Measurements from ENCODE around the gene TSKU. TPM values are rescaled to one million over a fixed set of nuclear protein-coding genes. Genes with fewer than 3 reads are reported as not detected.
"Not testable (repeated sequence)": the region's sequence is repeated elsewhere in the genome, so short reads cannot be mapped to it uniquely, and the experiment has no call there.

The TSKU gene, protein sequence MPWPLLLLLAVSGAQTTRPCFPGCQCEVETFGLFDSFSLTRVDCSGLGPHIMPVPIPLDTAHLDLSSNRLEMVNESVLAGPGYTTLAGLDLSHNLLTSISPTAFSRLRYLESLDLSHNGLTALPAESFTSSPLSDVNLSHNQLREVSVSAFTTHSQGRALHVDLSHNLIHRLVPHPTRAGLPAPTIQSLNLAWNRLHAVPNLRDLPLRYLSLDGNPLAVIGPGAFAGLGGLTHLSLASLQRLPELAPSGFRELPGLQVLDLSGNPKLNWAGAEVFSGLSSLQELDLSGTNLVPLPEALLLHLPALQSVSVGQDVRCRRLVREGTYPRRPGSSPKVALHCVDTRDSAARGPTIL
- 15.3 and 22.9 TPM in 2 replicates for total RNA-seq (2014; rRNA removed; shearing (Covaris generic))

DNA sequence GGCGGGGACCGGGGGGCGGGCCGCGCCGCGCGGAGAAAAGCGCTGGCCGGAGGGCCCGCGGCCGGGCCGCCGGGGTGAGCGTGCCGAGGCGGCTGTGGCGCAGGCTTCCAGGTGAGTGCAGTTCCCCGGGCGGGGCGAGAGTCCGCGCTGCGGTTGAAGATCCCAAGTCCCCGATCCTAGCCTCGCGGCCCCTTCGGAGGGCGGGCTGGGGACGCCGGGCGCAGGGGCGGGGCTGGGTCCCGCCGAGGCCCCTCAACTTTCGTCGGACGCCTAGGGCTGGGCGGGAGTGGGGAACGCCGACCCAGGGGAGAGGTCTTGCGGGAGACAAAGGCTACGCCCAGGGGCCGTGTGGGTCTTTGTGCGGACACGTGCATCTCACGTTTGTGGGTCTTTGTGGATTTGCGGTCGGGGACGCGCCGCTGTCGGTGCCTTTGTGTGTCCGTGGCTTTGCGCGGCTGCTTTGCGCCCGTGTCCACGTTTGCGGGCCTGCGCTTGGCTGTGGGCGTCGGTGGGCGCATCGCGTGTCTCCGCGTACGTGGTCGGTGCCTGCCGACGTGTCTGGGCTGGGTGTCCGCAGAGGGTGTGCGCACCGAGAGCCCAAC is at the start of gene TSKU:
TSS of gene TSKU (plus strand) at position 63 of the 602 bp plus-strand sequence. CDS start 12,261 bp downstream, outside the sequence.
- in situ Hi-C loops (cut with HindIII; ENCODE audit: low sequenced_read_pairs) = no loop called here
- DNase-seq (ENCODE audit: low spot score) = no peak

DNA sequence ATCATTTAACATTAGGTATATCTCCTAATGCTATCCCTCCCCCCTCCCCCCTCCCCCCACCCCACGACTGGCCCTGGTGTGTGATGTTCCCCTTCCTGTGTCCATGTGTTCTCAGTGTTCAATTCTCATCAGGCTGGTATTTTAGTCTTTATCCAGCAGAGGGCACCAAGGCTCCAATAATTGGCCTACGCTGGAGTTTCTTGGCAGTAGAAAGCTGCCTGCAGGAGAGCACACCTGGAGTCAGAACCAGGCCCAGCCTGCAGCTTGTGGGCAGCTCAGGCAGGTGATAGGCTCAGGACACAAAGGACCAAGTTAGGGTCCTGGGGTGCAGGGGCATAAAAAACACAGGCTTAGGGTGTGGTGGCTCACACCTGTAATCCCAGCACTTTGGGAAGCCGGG is 49.2 kb upstream of the TSKU start:
- in situ Hi-C loops (cut with HindIII; ENCODE audit: low sequenced_read_pairs) = not testable (repeated sequence)
- peak; percentile 94 for DNase-seq (ENCODE audit: low spot score)

DNA sequence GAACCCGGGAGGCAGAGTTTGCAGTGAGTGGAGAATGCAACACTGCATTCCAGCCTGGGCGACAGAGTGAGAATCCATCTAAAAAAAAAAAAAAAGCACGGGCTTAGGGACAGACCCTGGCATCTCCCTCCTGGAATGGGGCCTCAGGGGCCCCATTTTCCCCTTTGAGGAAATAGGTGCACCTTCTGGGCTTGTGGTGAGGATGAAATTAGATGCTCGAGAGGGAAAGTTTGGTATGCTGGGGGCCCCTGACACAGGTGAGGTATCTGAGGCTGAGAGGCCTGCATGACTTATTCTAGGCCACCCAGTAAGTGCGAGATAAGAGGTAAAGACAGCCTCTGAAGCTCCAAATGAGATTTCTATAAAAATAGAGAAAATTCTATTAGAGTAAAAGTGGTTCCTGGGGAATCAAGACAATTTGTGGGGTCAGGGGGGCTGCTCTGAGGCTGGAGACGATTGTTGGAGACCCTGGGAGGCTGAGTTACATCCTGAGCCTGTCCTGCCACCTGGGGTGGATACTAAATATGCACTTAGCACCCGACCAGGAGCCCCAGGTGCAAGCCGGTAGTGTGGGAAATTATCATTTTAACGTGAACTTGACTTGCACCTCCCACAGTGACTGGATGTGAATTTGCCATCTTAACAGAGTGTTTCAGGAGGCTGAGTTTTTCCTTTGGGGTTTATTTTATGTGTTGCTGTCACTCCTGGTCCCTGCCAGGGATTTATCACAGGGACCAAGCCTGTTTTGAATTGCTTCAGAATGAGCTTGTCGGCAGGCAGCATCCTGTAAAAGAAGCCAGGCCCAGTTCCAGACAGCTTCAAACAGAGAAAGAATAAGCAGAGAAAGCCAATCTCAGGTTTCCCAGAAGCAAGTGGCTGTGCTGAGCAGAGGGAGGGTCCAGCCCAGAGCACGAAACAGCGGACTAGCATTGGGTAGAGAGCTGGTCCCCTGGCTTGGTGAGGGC is 48.4 kb upstream of the TSKU start:
- peak; percentile 56 for DNase-seq (ENCODE audit: low spot score)
- in situ Hi-C loops (cut with HindIII; ENCODE audit: low sequenced_read_pairs) = no loop called here

DNA sequence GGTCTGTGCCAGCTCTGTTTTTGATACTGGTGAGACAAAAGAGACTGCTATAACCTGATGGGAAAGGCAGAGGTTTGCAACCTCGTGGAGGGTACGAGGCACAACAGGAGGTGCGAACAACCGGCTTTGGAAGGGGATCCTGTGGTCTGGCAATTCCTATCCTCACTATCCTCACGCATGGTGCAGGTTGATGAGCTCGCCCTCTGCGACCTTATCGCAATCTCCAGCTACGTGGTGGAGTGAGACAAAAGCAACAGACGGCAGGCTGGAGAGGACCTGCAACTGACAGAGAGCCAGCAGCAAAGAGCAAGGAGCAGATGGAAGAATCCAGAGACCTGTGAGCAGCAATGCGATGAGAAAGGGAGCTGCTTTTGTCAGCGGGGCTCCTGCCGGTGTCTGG is 47.3 kb upstream of the TSKU start:
- DNase-seq (ENCODE audit: low spot score) = peak; percentile 88
- in situ Hi-C loops (cut with HindIII; ENCODE audit: low sequenced_read_pairs) = no loop called here

DNA sequence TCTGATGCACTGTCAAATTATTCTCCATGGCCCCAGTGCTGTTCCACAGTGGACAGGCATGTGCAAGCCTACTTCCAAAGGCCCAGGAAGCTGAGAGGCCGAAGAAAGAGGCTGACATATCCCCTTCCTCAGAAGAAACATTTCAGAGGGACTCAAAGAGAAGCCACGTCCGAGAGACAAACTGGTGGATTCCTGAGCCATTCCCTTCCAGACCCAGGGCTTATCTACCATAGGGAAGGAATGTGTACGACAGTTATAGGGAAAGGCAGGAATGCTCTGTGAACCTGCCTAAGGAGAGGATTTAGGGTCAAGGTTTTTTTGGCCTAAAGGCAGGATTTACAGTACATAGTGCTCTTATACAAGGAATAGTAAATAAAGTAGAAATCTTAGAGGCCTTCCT is 46.9 kb upstream of the TSKU start:
- in situ Hi-C loops (cut with HindIII; ENCODE audit: low sequenced_read_pairs) = no loop called here
- DNase-seq (ENCODE audit: low spot score) = no peak

DNA sequence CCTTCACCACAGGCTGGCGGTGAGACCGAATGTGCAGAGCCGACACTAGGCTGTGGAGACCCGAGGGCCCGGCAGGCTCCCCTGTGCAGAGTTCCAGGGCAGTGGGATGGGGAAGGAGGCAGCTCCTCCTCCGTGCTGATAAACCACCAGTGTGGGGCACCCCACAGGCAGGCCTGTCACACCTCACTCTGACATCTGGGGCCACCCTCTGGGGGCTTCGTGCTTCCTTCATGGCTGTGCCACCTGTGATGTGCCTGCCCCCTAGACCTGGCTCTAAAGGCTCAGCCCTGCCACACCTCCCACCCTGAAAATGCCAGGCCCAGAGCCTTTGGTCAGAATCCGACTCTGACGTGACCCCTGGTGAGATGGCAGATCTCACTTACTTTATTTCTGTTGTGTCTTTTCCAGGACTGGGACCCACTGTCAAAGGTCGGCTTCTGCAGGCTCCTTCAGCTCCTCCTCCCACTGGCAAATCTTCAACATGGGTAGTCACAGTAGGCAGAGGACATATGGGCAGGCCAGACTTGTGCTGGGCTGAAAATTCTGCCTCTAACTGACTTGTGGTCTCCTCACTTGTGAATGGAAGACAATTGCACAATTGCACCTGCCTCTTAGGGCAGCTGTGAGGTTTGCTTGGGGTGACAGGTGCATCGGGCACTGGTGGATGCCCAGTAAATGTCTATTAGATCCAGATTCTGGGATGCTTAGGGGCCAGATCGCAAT is 46.2 kb upstream of the TSKU start:
- in situ Hi-C loops (cut with HindIII; ENCODE audit: low sequenced_read_pairs) = no loop called here
- peak; percentile 74 for DNase-seq (ENCODE audit: low spot score)

DNA sequence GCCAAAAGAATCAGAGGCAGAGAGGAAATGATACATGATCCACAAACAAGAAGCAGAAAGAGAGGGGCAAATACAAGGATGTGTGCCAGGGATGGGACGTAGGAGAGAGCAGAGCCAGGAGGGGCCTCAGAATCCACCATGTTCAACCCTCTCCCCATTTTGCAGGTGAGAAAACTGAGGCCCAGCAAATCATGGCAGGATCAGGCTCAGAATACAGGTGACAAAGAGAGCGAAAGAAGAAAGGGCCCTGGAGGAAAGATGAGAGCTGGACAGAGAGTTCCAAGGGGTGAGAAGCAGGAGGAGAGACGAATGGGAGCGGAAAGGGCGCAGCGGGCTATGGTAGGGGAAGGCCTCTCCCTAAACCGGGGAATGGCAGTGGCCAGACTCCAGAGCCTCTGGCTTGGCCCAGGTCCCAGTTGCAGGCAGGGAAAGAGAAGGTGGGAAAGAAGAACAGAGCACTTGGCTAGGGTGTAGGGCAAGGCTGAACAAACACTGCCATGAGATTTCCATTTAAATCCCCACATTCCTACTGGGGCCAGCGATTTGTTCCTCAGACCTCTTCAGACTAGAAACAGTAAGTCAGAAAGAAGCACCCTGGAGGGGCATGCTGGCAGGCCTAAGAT is 44.4 kb upstream of the TSKU start:
- DNase-seq (ENCODE audit: low spot score) = no peak
- in situ Hi-C loops (cut with HindIII; ENCODE audit: low sequenced_read_pairs) = no loop called here

DNA sequence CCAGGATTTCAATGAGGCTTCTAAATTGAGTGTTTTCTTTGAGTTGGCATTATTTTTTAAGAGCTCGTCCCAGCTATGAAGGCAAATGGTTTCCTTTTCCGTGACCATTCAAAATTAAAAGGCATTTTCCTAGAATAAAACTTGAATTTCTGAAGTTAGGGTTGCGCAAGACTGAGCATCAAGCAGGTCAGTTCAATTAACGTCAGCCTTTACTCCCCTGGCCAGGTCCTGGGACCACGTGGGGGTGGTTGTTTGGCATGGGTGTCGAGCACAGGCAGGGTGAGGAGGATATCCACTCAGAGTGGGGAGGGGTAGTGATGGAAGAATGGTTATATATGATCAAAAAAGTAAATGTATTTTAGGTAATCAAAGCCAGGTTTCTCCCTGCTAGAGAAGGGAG is 43.4 kb upstream of the TSKU start:
- in situ Hi-C loops (cut with HindIII; ENCODE audit: low sequenced_read_pairs) = no loop called here

DNA sequence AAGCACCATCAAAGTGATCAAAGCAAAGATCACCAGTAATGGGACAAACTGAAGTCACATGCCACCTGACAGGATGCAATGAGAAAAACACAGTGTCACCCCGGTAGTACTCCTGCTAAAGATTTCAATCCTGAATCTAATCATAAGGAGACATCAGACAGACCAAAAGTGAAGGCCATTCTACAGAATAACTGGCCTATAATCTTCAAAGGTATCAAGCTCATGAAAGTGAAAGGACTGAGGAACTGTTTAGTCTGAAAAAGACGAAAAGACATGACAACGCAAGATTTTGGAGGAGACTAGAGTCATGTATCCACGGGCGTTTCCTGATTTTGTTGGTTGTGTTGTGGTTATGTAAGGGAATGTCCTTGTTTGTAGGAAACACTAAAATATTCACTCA is 42.4 kb upstream of the TSKU start:
- no peak for DNase-seq (ENCODE audit: low spot score)
- in situ Hi-C loops (cut with HindIII; ENCODE audit: low sequenced_read_pairs) = no loop called here

More for the DNA sequence above, 43.4 kb upstream of the TSKU start:
- no peak for DNase-seq (ENCODE audit: low spot score)

DNA sequence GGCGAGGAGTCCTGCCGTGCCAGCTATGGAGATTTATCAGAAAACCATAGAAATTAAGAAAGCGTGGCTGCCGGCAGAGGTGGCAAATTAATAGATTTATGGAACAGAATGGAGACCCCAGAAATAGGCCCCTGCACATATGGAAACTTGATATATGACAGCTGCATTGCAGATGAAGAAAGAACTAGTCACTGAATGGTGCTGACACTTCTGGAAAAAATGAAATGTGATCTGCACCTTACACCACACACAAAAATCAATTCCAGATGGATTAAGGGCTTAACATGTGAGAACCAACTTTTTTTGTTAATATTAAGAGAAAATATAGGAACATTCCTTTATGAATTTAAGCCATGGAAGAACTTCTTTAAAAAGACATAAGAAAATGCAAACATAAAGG is 40.3 kb upstream of the TSKU start:
- no peak for DNase-seq (ENCODE audit: low spot score)
- in situ Hi-C loops (cut with HindIII; ENCODE audit: low sequenced_read_pairs) = no loop called here

DNA sequence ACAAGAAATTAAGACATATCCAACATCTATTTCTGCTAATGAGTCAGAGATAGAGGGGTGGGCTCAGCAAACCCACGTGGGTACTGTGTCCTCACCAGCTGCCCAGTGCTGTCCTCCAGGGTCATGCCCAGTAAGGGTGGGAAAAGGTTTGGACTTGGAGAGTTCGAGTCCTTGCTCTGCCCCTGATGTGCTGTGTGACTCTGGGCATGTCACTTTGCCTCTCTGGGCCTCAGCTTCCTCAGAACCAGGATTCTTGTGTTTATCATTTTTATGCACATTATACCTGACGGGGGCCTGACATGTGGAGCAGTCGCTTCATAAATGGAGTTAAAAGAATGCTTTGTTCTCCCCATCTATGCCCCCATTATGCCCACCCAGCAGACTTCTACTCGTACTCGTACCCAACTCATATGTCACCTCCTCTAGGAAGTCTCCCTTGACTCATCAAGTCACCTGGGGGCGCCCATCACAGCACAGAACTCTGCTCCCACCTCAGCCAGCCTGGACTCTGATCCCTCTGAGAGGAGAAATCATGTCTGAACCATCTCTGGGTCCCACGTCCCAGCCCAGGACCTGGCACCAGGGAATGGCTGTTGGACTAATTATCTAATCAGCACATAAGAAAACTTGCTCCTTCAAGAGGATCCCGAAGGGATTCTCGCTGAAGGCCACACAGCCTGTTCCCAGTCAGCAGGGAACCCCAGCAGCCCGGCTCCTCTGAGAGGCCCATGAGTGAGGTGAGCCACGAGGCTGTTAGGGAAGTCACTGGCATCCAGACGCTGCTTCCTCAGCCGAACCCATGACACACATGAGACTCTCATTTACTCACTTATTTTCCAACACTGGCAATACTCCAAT is 38.7 kb upstream of the TSKU start:
- in situ Hi-C loops (cut with HindIII; ENCODE audit: low sequenced_read_pairs) = no loop called here
- no peak for DNase-seq (ENCODE audit: low spot score)

DNA sequence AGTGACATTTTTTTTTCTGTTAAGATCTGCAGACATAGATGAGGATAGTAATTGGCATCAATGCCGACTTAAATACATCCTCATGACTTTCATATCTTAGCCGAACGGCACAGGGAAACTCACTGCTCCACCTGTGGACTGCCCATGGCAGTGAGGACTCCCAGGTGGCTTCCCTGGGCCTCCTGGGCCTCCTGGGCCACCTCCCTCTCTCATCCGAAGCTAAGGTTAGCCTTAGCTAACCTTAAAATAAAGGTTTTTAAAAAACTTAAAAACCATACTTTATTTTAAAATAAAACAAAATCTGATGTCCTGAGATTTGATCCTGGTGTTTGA is 38.1 kb upstream of the TSKU start:
- in situ Hi-C loops (cut with HindIII; ENCODE audit: low sequenced_read_pairs) = no loop called here
- no peak for DNase-seq (ENCODE audit: low spot score)

DNA sequence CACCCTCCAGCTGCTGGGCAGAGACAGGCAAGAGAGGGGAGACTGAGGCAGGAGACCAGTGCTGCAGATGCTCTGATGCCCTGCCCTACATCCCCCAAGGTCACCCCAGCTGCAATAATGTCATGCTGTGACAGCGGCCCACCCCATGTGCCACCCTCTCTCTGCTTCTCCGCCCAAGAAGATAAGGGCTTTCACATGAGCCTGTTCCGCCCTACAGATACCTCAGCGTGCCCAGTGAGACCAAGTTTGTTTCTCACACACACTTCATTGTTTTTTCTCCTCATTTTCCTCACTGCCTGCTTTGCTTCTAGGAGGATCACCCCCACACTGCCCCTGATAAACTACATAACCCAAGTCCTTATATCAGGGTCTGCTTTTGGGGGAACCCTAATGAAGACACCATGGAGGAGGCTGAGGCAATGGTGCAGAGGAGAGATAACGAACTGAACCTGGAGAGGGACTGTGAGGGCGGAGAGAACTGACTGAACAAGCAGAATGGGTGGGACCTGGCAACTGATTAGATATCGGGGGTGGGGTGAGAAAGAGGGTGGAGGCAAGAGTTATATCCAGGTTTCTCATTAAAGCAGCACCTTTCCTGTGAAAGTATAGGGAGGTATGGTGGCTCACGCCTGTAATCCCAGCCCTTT is 37.5 kb upstream of the TSKU start:
- DNase-seq (ENCODE audit: low spot score) = no peak
- in situ Hi-C loops (cut with HindIII; ENCODE audit: low sequenced_read_pairs) = no loop called here

DNA sequence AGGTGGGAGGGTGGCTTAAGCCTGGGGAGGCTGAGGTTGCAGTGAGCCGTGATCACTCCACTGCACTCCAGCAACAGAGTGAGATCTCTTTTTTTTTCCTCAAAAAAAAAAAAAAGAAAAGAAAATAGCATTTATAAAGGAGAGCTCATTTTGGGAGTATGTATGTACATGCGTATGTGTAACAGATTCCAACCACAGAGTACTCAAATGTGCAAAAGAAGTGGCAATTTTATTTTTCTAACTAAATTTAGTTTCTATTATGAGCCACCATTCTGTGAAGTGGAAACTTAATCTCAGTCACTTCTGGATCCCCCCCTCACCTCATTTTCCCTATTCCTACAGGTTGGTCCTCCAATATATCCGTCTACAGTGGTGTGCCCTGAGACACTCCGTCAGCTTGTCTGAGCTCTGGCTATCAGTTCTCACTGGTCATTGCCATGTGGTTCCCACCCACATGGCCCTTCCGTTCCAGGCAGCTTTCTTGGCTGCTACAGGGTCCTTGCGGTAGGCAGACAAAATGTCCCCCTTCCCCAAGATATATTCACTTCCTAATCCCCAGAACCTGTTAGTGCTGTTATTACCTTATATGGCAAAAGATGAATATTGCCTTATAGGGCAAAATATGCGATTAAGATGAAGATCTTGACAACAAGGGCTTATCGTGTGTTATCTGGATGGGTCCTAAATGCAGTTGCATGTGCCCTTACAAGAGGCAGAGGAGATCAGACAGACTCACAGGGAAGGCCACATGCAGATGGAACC is 35.8 kb upstream of the TSKU start:
- DNase-seq (ENCODE audit: low spot score) = no peak

DNA sequence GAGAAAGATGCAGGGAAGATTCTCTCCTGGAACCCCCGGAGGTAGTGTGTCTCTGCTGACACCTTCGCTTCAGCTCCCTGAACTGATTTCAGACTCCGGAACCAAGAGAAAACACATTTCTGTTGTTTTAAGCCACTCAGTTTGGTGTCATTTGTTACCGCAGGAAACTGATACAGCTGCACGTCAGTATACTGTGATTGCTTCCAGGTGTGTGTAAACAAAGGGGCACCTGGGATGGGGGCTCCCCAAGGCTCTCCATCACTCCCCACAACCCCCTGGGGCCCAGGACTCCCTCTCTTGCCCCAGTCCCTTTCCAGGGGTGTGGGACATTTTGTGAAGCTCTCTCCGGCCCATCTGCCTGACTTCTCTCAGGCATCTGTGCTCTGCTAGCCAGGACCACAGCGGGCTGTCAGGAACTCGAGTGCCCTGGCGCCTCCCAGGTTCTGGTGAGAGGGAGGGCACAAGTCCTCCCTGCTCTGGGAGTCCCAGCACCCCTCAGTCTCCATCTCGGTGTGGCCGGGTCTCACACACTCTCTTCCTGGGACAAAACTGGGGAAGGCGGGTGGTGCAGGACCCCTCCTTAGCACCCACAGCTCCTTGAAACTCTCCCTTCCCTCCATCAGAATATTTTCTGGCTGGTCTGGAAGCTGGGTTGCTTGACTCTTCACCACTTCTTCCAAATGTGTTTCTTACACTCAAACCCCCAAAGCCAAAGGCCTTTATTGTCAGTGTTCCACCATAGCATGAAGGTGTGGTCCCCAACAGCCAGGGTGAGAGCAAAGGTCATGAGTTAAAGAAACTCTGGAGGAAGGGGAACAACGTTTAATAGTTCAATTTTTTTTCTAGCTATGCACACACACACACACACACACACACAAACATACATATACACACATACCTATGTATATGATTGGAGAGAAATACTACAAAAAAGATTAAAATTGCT is 35.0 kb upstream of the TSKU start:
- in situ Hi-C loops (cut with HindIII; ENCODE audit: low sequenced_read_pairs) = no loop called here

More for the DNA sequence above, 35.8 kb upstream of the TSKU start:
- in situ Hi-C loops (cut with HindIII; ENCODE audit: low sequenced_read_pairs) = no loop called here

DNA sequence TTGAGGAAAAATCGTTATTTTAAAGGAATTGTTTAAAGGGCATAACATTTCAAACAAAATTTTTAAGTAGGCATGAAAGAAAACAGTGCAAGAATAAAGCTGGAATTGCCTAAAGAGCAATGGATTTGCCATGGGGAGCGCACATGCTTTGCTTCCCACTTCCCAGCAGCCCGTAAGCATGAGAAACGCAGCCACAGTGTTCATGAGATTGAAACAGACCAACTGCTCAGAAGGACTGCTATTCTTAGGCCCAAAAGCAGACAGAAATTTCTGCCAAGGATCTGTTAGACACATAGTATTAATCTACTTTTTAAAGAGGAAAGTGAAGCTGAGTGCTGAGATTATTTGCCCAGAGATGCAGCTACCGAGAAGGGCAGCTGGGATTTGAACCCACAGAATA is 34.2 kb upstream of the TSKU start:
- DNase-seq (ENCODE audit: low spot score) = no peak
- in situ Hi-C loops (cut with HindIII; ENCODE audit: low sequenced_read_pairs) = no loop called here

More for the DNA sequence above, 35.0 kb upstream of the TSKU start:
- no peak for DNase-seq (ENCODE audit: low spot score)
